Endothelial cell (in vitro differentiated cells): ENCODE results near the gene DOK3. TPM values are rescaled to one million over a fixed set of nuclear protein-coding genes. Genes with fewer than 3 reads are reported as not detected.

Source experiments
- DNase-seq: peaks from one replicate; pipeline ENCODE4 v3.0.0; 2021; ENCODE audit warnings: low spot score
- H3K27ac Mint-ChIP-seq: one replicate; pipeline ENCODE4 v1.8.0; 2021; ENCODE audit warnings: mixed read lengths, inconsistent platforms; ENCODE audit not compliant: unreplicated experiment
- H3K27me3 Mint-ChIP-seq: one replicate; pipeline ENCODE4 v1.8.0; 2021; ENCODE audit warnings: mild to moderate bottlenecking, moderate library complexity, mixed read lengths, inconsistent platforms; ENCODE audit not compliant: unreplicated experiment
- H3K36me3 Mint-ChIP-seq: one replicate; pipeline ENCODE4 v1.8.0; 2021; ENCODE audit warnings: mild to moderate bottlenecking, low read depth, mixed read lengths, inconsistent platforms; ENCODE audit not compliant: unreplicated experiment
- H3K4me1 Mint-ChIP-seq: one replicate; pipeline ENCODE4 v1.8.0; 2021; ENCODE audit warnings: mild to moderate bottlenecking, mixed read lengths, inconsistent platforms; ENCODE audit not compliant: unreplicated experiment
- H3K4me3 Mint-ChIP-seq: one replicate; pipeline ENCODE4 v1.8.0; 2021; ENCODE audit warnings: mild to moderate bottlenecking, mixed read lengths, inconsistent platforms; ENCODE audit not compliant: unreplicated experiment
- H3K9me3 Mint-ChIP-seq: one replicate; pipeline ENCODE4 v1.8.0; 2021; ENCODE audit warnings: mixed read lengths, inconsistent platforms; ENCODE audit not compliant: unreplicated experiment
- total RNA-seq: library from RNA; stranded (reverse); fragmentation: NEBNext Ultra II Directional; extraction: Animal tissue kit (Norgen Biotek cat#: 25700); gene quantifications from one replicate; pipeline ENCODE4 v1.2.1, GENCODE V29; 2021; ENCODE audit not compliant: unreplicated experiment
- TF ChIP-seq, protein P1 (sequence below): fragments of 200-600 bp; sonication (generic); IDR thresholded peaks from one replicate; pipeline ENCODE4 v1.5.0; 2021; ENCODE audit warnings: antibody characterized with exemption; ENCODE audit not compliant: unreplicated experiment

DOK3 gene
- total RNA-seq, 1 donor from 2014 or later: 51.4 TPM

DNA sequence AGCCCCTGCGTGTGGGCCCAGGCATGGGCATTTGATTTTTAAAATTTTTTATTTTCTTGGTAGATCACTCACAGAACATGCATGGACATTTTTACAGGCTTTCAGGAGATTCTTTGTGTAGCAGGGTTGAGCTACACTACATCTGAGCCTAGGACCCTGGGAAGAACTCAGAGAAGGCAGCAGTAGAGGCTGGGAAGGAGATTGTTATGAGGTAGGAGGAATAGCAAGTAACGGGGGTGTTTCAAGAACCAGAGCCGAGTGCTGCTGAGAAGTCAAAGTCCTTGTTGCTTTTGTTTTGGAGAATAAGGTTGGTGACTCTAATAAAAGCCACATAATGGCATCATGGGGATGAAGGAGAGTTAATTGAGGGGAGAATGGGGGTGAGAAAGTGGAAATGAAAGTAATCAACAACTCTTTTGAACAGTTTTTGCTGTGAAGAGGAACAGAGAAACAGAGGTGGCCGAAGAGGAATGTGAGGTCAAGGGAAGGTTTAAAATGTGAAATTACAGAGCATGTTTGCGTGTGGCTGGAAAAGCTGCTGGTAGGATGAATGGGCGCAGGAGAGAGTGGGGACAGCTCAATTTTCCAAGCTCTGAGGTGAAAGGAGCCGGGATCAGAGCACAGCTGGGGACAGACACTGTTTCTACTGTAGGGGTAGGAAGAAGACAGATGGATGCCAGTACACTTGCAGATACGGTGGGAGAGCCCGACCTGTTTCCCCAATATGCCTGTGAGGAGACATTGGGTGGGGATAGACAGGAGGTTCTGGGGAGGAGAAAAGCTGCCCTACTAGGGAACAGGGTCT is 7.5 kb downstream of the DOK3 start:
- TF ChIP-seq, protein P1, sequence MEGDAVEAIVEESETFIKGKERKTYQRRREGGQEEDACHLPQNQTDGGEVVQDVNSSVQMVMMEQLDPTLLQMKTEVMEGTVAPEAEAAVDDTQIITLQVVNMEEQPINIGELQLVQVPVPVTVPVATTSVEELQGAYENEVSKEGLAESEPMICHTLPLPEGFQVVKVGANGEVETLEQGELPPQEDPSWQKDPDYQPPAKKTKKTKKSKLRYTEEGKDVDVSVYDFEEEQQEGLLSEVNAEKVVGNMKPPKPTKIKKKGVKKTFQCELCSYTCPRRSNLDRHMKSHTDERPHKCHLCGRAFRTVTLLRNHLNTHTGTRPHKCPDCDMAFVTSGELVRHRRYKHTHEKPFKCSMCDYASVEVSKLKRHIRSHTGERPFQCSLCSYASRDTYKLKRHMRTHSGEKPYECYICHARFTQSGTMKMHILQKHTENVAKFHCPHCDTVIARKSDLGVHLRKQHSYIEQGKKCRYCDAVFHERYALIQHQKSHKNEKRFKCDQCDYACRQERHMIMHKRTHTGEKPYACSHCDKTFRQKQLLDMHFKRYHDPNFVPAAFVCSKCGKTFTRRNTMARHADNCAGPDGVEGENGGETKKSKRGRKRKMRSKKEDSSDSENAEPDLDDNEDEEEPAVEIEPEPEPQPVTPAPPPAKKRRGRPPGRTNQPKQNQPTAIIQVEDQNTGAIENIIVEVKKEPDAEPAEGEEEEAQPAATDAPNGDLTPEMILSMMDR: no peak
- Mint-ChIP-seq H3K4me3 (peak overlapping the region; percentile 63), H3K27me3 (peaks cover 13% of the 10 kb centered on the region), H3K27ac (peak overlapping the region; percentile 43), H3K4me1 (peaks cover 25% of the 10 kb centered on the region), H3K36me3 (peaks cover 20% of the 10 kb centered on the region), H3K9me3 (no peaks in the 10 kb centered on the region)
- no peak for DNase-seq

DNA sequence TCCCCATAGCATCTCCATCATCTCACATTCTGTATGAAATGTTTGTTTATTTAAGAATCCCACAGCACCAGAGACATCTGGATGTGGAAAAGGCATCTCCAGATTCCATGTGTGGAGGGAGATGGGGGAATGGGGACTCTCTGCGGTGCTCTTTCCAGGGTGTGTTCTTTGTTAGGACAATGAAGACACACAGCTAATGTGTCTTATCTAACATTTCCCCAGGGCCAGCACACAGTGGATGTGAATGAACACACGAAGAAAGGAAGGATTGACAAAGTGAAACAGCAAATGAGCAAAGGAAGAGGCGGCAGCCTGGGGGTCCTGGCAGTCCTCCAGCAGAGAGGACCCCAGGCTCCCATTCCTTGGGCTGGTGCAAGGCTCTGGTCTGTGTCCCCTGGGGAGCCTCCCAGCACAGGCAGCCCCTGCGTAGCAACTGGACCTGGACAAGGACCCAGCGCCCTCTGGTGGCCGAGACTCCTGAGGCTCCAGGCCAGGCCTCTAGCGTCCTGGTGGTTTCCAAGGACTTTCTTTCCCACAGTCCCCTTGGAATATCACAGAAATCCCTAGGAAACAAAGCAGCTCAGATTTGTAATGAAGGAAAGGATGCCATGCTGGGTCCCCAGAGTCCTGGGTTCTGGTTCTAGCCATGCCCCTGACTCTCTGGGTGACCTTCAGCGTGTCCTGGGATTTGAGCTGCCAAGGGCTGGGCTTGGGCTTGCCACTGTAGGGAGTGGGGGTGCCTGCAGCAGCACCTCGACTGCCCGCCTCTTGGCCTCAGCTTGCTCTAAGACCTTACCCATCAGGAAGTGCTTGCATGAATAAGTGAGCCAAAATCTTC is 8.7 kb downstream of the DOK3 start:
- H3K9me3 Mint-ChIP-seq: no peaks in the 10 kb centered on the region
- peaks cover 26% of the 10 kb centered on the region for H3K4me1 Mint-ChIP-seq
- DNase-seq: peak; percentile 96
- no peak overlapping the region for H3K4me3 Mint-ChIP-seq
- H3K27me3 Mint-ChIP-seq: peaks cover 10% of the 10 kb centered on the region
- peaks cover 17% of the 10 kb centered on the region for H3K36me3 Mint-ChIP-seq
- H3K27ac Mint-ChIP-seq: no peak overlapping the region
- TF ChIP-seq, protein P1: peak; percentile 78

DNA sequence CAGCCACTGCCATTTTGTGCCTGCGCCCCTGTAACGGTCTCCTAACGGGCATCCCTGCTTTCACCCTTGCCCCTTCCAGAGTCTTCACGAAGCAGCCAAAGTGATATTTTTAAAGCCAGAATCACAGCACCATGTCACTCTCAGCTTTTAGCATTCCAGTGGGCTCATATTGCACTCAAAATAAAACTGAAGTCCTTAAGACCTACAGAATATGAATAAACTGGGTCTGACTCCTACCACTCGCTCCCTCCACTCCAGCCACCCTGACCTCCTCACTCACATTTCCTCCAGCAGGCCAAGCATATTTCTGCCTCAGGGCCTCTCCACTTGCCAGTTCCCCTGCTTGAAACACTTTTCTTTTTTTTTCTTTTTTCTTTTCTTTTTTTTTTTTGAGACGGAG is 9.8 kb downstream of the DOK3 start:
- Mint-ChIP-seq H3K9me3 (no peaks in the 10 kb centered on the region), H3K4me3 (peak overlapping the region; percentile 27), H3K27me3 (peaks cover 10% of the 10 kb centered on the region), H3K27ac (no peak overlapping the region), H3K36me3 (peaks cover 14% of the 10 kb centered on the region), H3K4me1 (peaks cover 29% of the 10 kb centered on the region)
- no peak for DNase-seq
- TF ChIP-seq, protein P1: no peak

DNA sequence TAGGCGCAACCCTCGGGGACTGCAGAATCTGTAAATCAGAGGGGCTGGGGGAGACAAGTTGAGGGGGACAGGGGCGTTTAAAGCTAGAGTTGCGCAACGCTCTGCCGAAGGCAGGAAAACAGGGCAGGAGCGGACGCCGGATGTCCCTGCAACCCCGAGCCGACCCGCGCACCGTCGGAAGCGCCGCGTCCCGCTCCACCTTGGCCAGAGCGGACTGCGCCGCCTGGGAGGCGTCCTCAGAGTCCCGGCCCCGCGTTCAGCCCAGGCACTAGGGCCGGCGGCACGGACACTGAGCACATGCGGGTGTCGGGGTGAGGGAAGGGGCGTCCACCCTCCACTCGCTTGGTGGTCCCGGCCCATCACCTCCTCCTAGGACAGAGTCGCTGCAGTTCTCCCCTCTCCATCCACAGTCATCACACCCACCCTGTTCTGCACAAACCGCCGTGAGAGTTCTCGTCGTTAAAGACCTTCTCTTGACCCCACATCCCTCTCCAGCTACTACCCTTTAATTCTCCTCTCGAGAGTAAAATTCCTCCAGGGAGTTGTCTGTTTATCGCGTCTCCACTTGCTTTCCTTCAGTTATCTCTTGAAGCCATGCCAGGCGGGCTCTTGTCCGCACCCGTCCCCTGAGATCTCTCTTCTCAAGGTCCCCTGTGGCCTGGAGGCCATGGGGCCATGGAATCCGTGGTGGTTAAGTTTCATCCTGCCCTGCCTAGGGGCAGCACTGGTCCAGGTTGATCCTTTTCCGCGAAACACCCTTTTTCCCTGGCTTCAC is 11.4 kb downstream of the DOK3 start:
- Mint-ChIP-seq H3K27me3 (peaks cover 10% of the 10 kb centered on the region), H3K27ac (peak overlapping the region; percentile 87), H3K4me3 (peak overlapping the region; percentile 89), H3K4me1 (peaks cover 36% of the 10 kb centered on the region), H3K36me3 (peaks cover 14% of the 10 kb centered on the region), H3K9me3 (no peaks in the 10 kb centered on the region)
- TF ChIP-seq, protein P1: no peak
- DNase-seq: peak; percentile 68
